ENCODE measurements around the gene AUTS2.

The AUTS2 gene

GRCh38 chr7:70159121-70159520 lies 560.8 kb downstream of the AUTS2 start:
- Histone ChIP-seq H3K9me3 (ENCODE audit: low read length) (no peaks in the 10 kb centered on the region), H3K4me1 (ENCODE audit: insufficient read depth, low read length, severe bottlenecking) (no peaks in the 10 kb centered on the region), H3K79me2 (ENCODE audit: insufficient read depth, low read length) (no peaks in the 10 kb centered on the region), H3K36me3 (ENCODE audit: insufficient read depth, low read length) (no peaks in the 10 kb centered on the region), H2AFZ (ENCODE audit: low read length) (no peak overlapping the region), H3K27ac (ENCODE audit: low read depth, low read length, poor library complexity, severe bottlenecking) (no peak overlapping the region), H3F3A (ENCODE audit: insufficient read depth, low read length) (no peaks in the 10 kb centered on the region), H3K9ac (ENCODE audit: low read length) (no peak overlapping the region), H3K4me3 (ENCODE audit: low read depth, low read length, poor library complexity, severe bottlenecking) (no peak overlapping the region), H3K27me3 (ENCODE audit: insufficient read depth, low read length) (no peaks in the 10 kb centered on the region), H3K9me2 (ENCODE audit: low read depth, low read length) (no peaks in the 10 kb centered on the region), H4K20me1 (ENCODE audit: insufficient read depth, low read length) (no peaks in the 10 kb centered on the region), H3K4me2 (ENCODE audit: low read length) (no peak overlapping the region)
- TF ChIP-seq CTCF (IDR thresholded peaks at IDR 0.05; ENCODE audit: low read length), result no peak
- TF ChIP-seq EZH2 (IDR thresholded peaks at IDR 0.05; ENCODE audit: borderline replicate concordance, low read length), result no peak

- Histone ChIP-seq H3K9me2 (ENCODE audit: low read depth, low read length) (no peaks in the 10 kb centered on the region), H3K27me3 (ENCODE audit: insufficient read depth, low read length) (no peaks in the 10 kb centered on the region), H4K20me1 (ENCODE audit: insufficient read depth, low read length) (no peaks in the 10 kb centered on the region), H3K9me3 (ENCODE audit: low read length) (peaks cover 10% of the 10 kb centered on the region; the same call in 1 of the 2 replicates), H3K36me3 (ENCODE audit: insufficient read depth, low read length) (no peaks in the 10 kb centered on the region), H3K79me2 (ENCODE audit: insufficient read depth, low read length) (no peaks in the 10 kb centered on the region), H3K27ac (ENCODE audit: low read depth, low read length, poor library complexity, severe bottlenecking) (no peak overlapping the region), H3K4me1 (ENCODE audit: insufficient read depth, low read length, severe bottlenecking) (no peaks in the 10 kb centered on the region), H3K4me3 (ENCODE audit: low read depth, low read length, poor library complexity, severe bottlenecking) (no peak overlapping the region), H2AFZ (ENCODE audit: low read length) (no peak overlapping the region), H3F3A (ENCODE audit: insufficient read depth, low read length) (no peaks in the 10 kb centered on the region), H3K9ac (ENCODE audit: low read length) (no peak overlapping the region), H3K4me2 (ENCODE audit: low read length) (no peak overlapping the region)
- TF ChIP-seq EZH2 (IDR thresholded peaks at IDR 0.05; ENCODE audit: borderline replicate concordance, low read length), result no peak
- TF ChIP-seq CTCF (IDR thresholded peaks at IDR 0.05; ENCODE audit: low read length), result no peak
Observed at GRCh38 chr7:70165477-70166170, 567.3 kb downstream of the AUTS2 start.

DNA sequence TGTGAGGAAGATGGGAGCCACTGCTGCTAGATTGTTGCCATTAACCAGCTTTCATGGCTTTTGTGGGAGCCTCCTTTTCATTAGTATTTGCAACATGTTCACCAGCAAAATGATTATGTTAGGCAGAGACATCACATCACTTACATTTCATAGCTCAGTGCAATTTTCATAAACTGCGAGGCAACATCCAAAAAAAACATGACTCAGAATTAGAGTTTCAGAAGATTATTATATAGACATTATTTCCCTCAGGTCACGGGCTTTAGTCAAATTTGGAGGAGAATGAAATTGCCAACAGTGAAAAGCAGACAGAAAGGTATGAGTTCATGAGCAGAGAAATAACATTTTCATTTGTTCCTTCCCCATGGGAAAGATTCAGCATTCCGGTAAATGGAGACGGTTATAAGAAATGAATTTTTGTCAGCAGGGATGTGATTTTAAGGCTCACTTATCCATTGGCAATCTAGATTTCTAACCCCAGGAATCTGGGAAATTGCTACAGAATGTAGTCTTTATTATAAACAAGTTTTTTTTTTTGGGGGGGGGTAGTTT lies 573.2 kb downstream of the AUTS2 start:
- H3K9me3 ChIP-seq (ENCODE audit: low read length), result 0 out of 2 replicates have a peak, but pooled peaks cover 3% of the 10 kb centered on the region
- H3F3A ChIP-seq (ENCODE audit: insufficient read depth, low read length), result no peaks in the 10 kb centered on the region; the same call in 1 of the 2 replicates
- H2AFZ ChIP-seq (ENCODE audit: low read length), result no peak overlapping the region
- H3K9ac ChIP-seq (ENCODE audit: low read length), result no peak overlapping the region
- H3K4me2 ChIP-seq (ENCODE audit: low read length), result no peak overlapping the region
- H4K20me1 ChIP-seq (ENCODE audit: insufficient read depth, low read length), result no peaks in the 10 kb centered on the region
- no peak overlapping the region for H3K27ac ChIP-seq (ENCODE audit: low read depth, low read length, poor library complexity, severe bottlenecking)
- no peaks in the 10 kb centered on the region for H3K36me3 ChIP-seq (ENCODE audit: insufficient read depth, low read length)
- H3K9me2 ChIP-seq (ENCODE audit: low read depth, low read length), result no peaks in the 10 kb centered on the region
- no peaks in the 10 kb centered on the region for H3K4me1 ChIP-seq (ENCODE audit: insufficient read depth, low read length, severe bottlenecking)
- H3K27me3 ChIP-seq (ENCODE audit: insufficient read depth, low read length), result no peaks in the 10 kb centered on the region
- H3K79me2 ChIP-seq (ENCODE audit: insufficient read depth, low read length), result no peaks in the 10 kb centered on the region
- TF ChIP-seq CTCF (IDR thresholded peaks at IDR 0.05; ENCODE audit: low read length) (no peak), EZH2 (IDR thresholded peaks at IDR 0.05; ENCODE audit: borderline replicate concordance, low read length) (no peak)
- no peak overlapping the region for H3K4me3 ChIP-seq (ENCODE audit: low read depth, low read length, poor library complexity, severe bottlenecking)

Measured in OCI-LY1 (cell line).